GM19468 (cell line): Measurements from ENCODE around the gene CAPZA3.
"Not testable (repeated sequence)": the region's sequence is repeated elsewhere in the genome, so short reads cannot be mapped to it uniquely, and the experiment has no call there.

Experiments
- ATAC-seq: cut with Tn5 transposase; IDR thresholded peaks from one replicate; pipeline ENCODE4 v1.9.1; 2021; ENCODE audit warnings: mild to moderate bottlenecking, moderate library complexity, moderate number of reproducible peaks; ENCODE audit not compliant: unreplicated experiment; ENCODE audit errors: extremely low read depth

The CAPZA3 gene

GRCh38 chr12:18737819-18738218 is at the start of gene CAPZA3, which contains the start of gene PLCZ1:
Gene CAPZA3, plus strand, starts transcription at chr12:18738119. Its CDS starts 150 bp downstream, at chr12:18738269.
Gene PLCZ1, minus strand, starts transcription at chr12:18738012. Its CDS starts 641 bp downstream, at chr12:18737371.
- ATAC-seq = no peak

GRCh38 chr12:18689771-18690170 is 48.1 kb upstream of the CAPZA3 start:
- no peak for ATAC-seq

- no peak for ATAC-seq
These were observed 47.3 kb upstream of the CAPZA3 start for GRCh38 chr12:18690653-18691052.

- ATAC-seq = not testable (repeated sequence)
These were observed 43.9 kb upstream of the CAPZA3 start for GRCh38 chr12:18693986-18694385.

GRCh38 chr12:18696971-18697602 is 40.8 kb upstream of the CAPZA3 start:
- ATAC-seq = no peak

- no peak for ATAC-seq
These were observed 37.6 kb upstream of the CAPZA3 start for GRCh38 chr12:18700271-18700670.

- ATAC-seq = no peak
These were observed 34.6 kb upstream of the CAPZA3 start for GRCh38 chr12:18703321-18703720.

GRCh38 chr12:18703911-18704310 is 34.0 kb upstream of the CAPZA3 start:
- no peak for ATAC-seq

- no peak for ATAC-seq
These were observed 31.1 kb upstream of the CAPZA3 start for GRCh38 chr12:18706798-18707197.

GRCh38 chr12:18716236-18716635 is 21.7 kb upstream of the CAPZA3 start:
- ATAC-seq = no peak

GRCh38 chr12:18718462-18718861 is 19.5 kb upstream of the CAPZA3 start:
- no peak for ATAC-seq

- ATAC-seq = no peak
These were observed 17.9 kb upstream of the CAPZA3 start for GRCh38 chr12:18719922-18720510.

- ATAC-seq = no peak
These were observed 17.2 kb upstream of the CAPZA3 start for GRCh38 chr12:18720690-18721089.

GRCh38 chr12:18721452-18721851 is 16.5 kb upstream of the CAPZA3 start:
- no peak for ATAC-seq

GRCh38 chr12:18723752-18724151 is 14.2 kb upstream of the CAPZA3 start:
- no peak for ATAC-seq

GRCh38 chr12:18731156-18731555 is 6.8 kb upstream of the CAPZA3 start:
- ATAC-seq = no peak

- ATAC-seq = no peak
These were observed 10.0 kb downstream of the CAPZA3 start for GRCh38 chr12:18747895-18748294.

GRCh38 chr12:18749386-18749957 is 11.6 kb downstream of the CAPZA3 start:
- no peak for ATAC-seq

GRCh38 chr12:18750085-18750484 is 12.2 kb downstream of the CAPZA3 start:
- no peak for ATAC-seq

GRCh38 chr12:18751866-18752265 is 13.9 kb downstream of the CAPZA3 start:
- no peak for ATAC-seq

GRCh38 chr12:18752280-18752920 is 14.5 kb downstream of the CAPZA3 start:
- ATAC-seq = no peak
